Measurements from ENCODE around the gene CEBPA.

The CEBPA gene

DNA sequence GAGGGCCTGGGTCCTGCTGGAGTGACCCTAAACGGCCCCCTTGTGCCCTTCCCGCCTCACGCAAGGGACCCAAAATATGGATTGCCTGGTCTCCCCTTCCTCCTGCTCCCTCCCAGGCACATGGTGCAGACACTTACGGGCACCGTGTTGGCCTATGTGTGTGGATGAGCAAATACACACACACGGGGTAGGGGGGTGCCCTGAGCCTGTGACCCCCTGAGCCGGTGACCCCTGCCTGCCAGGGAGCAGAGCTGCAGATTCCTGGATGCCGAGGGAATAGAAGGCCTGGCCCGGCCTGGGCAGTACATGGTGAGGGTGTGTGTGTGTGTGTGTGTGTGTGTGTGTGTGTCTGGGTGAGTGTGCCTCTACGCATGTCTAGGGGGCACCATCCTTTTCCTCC, 33.3 kb downstream of the CEBPA start:
- no peak for DNase-seq

DNA sequence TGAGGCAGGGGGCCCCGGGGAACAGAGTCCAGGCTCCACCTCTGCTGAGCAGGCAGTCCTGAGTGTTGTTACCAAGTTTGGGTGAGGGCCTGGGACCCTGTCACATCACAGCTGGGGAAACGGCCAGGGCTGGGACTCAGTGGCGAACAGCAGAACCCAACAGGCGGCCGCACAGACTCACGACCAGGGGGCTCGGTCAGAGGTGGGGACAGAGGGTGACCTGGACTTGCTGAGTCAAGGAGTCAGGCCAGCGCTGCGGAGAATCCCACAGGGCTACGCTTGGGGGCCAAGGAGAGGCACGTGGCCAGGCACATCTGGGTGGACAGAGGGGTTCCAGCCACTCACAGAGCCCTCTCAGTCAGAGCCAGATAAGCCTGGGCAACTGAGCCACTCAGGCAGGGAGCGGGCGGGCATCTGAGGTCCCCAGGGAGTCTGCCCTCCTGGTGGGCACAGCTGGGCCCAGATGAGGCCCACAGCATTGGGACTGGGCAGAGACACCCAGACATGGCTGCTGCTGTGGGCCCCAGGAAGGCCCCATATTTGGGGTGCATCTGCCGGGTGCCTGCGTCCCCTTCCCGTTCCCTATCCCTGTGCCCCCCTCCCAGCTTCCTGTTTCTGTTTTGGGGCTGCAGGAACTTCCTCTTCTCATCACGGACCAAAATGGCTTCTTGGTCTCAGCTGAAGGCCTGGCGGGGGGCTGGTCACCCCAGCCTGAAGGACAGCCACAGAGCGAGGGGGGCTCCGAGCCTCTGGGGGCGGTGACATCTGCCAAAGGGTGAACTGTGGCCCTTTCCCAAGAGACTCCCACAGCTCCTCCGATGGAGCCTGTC, 34.0 kb downstream of the CEBPA start:
- DNase-seq = no peak

DNA sequence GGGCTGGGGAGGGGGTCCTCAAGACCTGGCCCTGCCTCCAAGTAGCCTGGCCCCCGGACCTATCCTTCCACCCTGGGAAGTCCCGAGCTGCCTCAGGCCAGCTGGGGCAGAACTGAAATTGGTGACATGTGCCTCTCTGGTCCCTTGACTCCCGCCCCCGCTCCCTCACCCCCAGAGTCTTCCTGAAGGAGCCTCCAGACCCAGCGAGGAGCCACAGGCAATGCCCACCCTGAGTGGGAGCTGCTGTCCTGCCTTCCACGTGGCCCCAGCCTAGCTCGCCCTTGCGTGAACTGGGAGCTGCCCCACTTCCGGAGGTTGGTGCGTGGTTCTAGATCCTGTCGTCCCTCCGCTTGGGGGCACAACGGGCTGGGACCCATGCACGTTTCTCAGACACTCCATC, 34.6 kb downstream of the CEBPA start:
- no peak for DNase-seq

DNA sequence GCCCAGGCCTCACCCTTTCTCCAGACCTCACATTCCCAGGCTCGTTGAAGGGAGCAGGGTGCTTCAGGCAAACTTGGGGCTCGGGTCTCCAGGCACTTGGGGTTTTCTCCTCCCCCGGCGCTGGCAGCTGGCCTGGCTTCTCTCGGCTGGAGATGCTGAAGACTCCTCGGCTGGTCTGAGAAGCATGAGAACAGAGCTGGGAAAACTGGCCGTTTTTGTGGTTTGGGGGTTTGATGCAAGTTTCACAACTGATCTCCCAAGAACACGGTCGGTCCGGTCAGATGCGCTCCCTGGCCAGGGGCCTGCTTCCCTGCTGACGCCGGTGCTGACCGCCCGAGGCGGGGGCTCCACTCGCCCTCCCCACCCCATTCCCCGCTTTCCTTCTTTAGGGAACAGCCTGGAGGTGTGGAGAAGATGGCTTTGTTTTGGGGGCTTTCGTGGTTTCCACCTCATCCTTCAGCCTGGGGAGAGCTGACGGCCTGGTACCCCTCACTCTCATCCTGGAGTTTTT, 35.3 kb downstream of the CEBPA start:
- DNase-seq = no peak

DNA sequence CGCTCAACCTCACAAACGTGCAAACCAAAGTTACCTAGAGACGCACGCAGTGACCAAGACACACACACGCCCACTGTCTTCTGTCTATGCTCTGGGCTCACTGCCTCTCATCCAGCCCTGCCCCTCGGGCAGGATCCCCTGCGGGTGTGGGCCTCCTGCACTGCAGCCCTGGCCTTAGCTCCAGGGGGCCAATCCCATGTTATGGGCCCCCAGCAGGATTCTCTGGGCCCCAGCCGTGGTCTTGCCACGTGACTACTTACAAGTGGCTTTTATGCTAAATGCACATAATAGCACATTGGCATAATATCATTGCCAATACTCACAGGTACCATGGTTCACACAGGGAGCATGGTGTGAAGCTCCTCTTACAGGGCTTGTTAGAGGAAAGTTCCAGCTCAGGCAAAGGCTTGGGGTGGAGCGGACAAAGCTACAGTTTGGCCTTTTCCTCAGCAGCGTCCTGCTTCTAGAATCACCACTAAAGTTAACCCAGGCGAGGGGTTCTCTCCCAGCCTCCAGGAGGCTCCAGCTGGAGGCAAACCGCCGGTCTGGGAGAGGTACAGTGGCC, 37.4 kb downstream of the CEBPA start:
- no peak for DNase-seq

DNA sequence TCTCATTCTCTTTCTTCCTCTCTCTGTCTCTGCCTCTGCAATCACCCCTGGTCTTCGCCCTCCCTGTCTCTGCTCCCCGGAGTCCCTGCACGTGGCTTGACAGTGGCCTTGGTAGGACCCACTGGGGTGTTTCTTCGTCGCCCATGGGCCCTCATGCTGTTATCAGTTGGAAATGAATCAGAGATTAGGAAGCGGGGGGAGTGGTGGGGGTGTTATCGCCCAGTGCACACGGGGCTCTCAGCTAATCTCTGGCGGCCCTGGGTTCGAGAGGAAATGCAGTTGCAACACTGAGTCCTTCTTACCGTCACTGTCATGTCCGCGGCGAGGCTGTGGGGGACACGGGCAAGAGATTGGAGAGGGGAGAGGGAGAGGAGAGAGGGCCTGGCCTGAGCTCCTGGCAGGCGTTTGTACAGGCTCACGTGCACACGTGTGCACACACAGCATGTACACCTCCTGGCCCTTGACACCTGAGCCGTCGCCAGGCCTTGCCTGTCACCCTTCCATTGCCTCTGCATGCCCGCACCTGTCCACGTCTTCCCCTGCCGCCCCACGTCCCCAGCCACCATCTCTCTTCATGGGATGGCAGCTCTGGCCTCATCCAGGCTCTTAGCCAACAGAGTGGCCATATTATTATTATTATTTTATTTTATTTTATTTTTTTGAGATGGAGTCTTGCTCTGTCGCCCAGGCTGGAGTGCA, 38.9 kb downstream of the CEBPA start:
- no peak for DNase-seq

DNA sequence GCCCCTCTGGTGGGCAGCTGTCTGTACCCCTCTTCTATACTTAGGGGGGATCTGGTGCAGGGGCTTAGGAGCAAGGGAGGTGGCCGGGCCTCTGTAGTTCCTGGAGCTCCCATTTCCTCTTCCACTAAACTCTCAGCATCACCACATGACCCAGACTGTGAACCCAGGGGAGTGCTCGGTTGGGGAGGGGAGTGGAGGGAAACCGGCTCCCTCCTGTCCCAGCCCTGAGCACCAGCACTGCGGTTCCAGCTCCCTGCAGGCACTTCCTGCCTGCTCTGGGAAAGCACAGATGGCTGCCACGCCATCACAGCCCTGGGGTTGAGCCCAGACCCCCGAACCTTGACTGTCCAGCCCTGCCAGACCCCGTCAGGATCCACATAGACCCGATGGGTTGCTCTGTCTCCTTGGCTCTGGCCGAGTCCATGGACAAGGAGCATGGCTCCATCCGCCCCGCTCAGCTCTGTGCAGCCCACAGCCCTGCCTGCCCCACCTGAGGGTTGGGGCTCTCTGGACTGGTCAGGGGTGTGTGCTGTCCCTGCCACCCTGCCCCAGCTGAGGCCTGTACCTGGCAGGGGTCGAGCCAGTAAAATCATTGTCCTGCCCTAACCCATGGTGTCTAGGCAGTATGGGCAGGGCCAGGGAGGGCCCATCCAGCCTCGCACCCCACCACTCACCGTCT, 40.7 kb downstream of the CEBPA start:
- DNase-seq = no peak

DNA sequence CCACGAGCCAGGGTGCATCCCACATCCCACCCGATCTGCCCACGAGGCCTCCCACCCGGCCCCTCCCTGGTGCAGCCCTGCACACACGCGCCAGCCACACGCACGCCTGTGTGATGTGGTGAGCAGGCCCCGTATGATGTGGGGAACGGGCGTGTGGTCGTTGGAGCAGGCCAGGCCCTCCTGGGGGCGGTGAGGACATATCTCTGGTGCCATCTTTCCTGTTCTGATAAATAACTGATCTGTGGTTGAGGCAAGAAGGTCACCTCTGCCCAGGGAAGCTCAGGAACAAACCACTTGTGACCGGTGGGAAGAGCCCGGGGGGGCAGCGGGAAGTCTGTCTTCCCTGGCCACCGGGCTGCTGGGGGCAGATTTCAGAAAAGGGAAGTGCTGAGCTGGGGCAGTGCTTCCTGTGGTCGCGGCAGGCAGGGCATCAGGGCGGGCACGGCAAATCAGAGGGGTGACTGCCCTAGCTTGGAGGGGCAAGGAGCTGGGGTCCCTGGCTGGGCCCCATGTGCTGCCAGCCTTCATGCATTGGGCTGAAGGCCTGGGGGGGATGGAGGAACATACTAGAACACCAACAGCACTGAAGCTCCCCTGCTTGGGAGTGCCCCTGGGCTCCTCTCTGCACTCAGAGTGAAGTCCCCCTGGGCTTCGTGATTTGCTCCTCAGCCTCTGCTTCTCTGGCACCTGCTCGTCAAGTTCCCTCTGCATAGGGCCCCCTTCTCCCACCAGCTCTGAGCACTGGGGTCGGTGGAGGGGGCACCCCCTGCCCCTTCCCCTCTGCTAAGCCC, 41.5 kb downstream of the CEBPA start:
- DNase-seq = no peak

DNA sequence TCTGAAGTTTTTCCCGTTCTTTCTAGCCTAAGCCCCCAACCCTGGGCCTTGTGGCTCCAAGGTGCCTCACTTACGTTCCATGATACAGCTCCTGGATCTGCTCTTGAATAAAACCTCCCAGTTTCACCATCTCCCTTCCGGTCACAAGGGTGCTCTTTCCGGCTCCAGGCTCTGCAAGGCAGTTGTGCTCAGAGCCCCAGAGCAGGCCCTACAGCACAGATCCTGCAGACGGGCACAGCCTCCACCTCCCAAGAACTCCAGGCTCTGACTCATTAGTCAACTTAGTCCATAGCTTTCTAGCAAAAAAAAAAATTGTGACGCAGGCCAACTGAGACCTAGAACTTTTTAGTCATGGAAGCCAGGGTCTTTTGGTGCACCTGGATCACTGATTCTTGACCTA, 42.8 kb downstream of the CEBPA start:
- no peak for DNase-seq

DNA sequence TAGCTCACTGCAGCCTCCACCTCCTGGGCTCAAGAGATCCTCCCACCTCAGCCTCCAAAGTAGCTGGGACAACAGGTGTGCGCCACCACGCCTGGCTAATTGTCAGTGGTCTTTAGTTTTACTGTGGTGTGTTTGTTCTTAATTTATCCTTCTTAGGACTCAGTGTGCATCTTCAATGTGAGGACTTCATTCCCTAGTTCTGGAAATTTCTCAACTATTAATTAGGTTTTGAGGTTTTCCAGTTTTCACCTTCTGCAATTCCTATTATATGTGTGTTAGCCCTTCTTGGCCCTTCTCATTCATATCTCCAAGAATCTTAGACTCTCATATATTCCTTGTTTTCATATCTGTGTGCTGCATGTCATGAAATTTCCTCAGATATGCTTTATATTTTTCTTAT, 44.5 kb downstream of the CEBPA start:
- no peak for DNase-seq

DNA sequence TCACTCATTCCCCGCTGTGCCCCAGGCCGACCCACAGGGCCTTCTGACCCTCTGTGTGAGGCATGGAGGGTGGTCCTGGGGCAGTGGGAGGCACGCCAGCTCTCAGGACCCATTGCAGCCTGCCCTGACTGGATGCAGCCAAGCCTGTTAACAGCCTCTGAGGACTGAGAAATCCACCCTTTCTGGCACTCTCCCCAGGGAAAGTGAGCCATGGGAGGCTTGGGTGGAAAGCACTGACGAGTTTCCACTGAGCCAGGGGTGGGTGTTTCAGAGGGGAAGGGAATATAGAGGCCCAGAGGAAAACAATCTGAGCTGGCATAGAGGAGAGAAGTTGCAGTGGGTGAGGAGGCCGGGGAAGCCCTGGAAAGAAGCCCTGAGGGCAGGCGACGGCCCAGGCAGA, 46.1 kb downstream of the CEBPA start:
- DNase-seq = no peak

DNA sequence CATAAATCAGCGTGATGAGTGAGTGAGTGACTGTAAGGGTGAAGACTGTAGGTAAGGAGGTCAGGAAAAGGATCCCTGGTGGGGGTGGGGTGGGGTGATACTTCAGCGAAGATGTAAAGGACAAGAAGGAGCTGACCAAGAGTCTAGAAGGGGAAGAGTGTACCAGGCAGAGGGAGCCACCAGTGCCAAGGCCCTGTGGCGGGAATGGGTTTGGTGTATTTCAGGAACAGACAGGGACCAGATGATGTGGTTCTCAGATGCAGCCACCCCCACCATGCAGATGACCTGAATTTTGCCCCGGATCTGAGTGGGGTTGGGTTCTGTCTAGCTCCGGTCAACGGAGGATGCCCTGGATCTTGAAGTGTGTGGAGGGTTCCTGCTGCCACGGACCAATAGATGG, 46.6 kb downstream of the CEBPA start:
- no peak for DNase-seq

DNA sequence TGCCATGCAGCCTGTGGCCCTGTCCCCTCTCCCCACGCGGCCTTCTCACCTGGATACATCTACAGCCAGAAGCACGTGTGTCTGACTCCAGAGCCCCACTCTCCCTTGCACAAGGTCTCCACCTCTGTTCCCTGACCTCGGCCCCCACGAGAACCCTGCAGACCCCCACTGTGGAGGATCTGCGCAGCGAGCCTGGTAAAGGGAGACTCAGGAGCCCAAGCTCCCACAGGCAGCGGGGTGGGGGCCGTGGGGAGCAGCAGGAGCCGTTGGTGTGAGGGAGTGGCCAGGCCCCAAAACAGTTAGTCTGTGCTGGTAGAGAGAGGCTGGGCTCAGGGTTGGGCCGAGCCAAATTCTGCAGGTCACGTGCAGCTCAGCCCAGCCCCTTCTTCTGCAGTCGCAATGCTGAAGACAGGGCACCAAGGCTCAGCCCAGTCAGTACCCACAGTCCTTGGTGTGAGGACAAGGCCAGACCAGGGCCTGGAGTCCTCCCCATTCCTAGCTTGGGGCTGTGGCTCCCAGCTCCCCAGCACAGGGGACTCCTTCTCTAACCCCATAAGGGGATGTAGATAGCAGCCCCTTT, 48.0 kb downstream of the CEBPA start:
- no peak for DNase-seq

DNA sequence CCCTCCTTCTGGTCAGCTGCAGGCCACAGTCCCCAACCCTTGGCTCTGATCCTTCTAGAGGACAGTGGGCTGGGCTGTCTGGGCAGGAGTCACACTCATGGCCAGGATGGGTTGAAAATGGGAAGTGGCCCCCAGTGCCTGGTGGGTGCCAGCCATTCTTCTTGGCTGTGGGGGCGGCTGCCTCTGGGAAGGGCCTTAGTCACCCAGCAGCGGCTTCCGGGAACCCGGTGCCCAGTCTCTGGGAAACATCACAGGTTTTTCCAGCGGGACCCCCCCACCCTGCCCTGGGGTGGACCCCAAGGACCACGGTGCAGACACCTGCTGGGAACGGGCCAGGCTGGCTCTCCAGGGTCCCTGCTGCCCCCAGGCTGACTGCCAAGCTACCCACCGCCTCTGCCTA, 49.4 kb downstream of the CEBPA start:
- DNase-seq = no peak

DNA sequence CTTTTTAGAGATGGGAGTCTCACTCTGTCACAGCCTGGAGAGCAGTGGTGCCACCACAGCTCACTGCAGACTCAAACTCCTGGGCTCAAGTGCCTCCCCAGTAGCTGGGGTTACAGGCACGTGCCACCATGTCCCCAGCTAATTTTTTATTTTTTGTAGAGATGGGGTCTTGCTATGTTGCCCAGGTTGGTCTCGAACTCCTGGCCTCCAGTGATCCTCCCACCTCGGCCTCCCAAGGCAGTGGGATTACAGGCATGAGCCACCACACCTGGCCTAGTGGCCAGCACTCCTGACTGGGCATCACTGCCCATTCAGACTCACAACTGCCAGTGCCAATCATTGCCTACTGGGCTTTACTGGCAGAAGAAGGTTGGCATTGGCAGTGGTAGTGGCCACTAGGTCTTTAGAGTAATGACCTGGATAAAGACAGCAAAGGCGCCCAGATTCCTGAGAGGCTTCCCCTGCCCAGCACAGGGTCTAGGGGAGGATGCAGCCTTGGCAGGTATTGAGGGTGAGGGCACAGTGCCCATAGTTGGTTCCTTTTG, 49.8 kb downstream of the CEBPA start:
- DNase-seq = no peak

DNA sequence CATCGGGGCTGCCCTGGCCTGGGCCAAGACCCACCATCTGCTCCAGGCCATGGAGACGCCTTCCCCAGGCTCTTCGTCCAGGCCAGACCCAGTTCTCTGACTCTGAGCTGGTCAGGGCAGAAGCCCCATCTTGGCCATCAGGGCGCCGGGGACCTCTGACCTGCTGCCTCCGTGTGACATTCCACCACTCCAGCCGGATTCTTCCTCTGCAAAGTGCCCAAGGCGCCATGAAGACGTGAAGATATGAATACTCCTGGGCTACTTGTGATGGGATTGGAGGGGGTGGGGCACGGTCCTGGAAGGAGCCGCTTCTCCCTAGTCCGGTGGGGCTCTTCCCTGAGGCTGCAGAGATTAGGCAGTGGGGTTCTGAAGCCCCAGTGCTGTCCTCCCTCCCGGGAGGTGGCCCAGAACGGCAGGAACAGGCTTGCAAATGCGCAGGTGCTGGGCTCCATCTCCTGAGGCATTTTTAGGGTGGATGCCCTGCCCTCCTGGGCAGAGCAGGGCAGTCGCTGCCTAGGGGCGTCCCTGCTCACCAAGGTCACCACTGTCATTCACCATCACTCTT, 50.7 kb downstream of the CEBPA start:
- no peak for DNase-seq

DNA sequence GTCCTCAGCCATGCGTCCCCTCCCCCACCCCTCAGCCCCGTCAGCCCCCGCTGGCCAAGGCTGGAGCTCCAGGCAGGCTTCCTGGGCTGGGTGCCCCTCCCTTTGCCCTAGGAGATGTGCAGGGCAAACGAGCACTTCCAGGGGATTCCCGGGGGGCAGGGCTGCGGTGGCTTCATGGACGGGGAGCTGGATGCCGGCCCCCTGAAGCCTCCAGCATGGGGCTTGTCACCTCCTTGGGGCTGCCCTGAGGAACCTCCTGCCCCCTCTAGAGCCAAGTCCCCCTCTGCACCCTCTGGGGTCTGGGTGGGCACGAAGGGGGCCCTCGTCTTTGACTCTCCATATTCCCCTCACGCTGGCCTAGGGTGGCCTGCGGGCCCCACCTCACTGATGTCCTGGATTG, 51.3 kb downstream of the CEBPA start:
- DNase-seq = no peak

DNA sequence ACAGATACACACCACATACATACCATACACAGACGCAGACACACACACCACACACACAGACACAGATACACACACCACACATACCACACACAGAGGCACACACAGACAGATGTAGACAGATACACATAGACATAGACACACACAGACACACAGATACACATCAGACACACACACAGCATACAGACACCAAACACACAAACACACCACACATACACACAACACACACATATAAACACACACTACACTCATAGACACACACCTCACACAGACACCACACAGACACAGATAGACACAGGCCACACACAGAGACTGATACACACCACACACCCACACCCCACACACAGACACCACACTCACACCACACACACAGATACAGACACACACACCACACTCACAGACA, 51.8 kb downstream of the CEBPA start:
- no peak for DNase-seq
